Thymus (tissue), 11 donors: ENCODE data around the gene GHRH. TPM values are rescaled to one million over a fixed set of nuclear protein-coding genes. Genes with fewer than 3 reads are reported as not detected.

Experiments used
- DNase-seq, 9 donors: peaks; one replicate each; pipeline ENCODE4 v3.0.0-alpha.2; 2013; ENCODE audit warnings: low spot score in 9 of 9, low read depth in 6 of 9, missing footprints in 1 of 9
- H3K27ac ChIP-seq, 2 donors: one replicate each; pipeline ENCODE4 v1.5.1; 2013; ENCODE audit warnings: control low read depth in 1 of 2, low read depth in 1 of 2, low read length in 1 of 2, mild to moderate bottlenecking in 1 of 2, moderate library complexity in 1 of 2
- H3K27me3 ChIP-seq, 2 donors: one replicate each; pipeline ENCODE4 v1.5.1; 2013; ENCODE audit warnings: low read length in 1 of 2; ENCODE audit not compliant: control insufficient read depth in 2 of 2, insufficient read depth in 1 of 2
- H3K36me3 ChIP-seq, 2 donors: one replicate each; pipeline ENCODE4 v1.5.1; 2013; ENCODE audit warnings: low read length in 1 of 2, mild to moderate bottlenecking in 1 of 2, moderate library complexity in 1 of 2; ENCODE audit not compliant: control insufficient read depth in 2 of 2, insufficient read depth in 2 of 2
- H3K4me1 ChIP-seq, 2 donors: one replicate each; pipeline ENCODE4 v1.5.1; 2013; ENCODE audit warnings: low read length in 2 of 2; ENCODE audit not compliant: control insufficient read depth in 2 of 2, insufficient read depth in 2 of 2
- H3K4me3 ChIP-seq, 2 donors: one replicate each; pipeline ENCODE4 v1.5.1; 2013; ENCODE audit warnings: low read length in 2 of 2, control low read depth in 1 of 2, mild to moderate bottlenecking in 1 of 2
- H3K9me3 ChIP-seq, 2 donors: one replicate each; pipeline ENCODE4 v1.5.1; 2013; ENCODE audit warnings: low read length in 1 of 2, mild to moderate bottlenecking in 1 of 2; ENCODE audit not compliant: control insufficient read depth in 2 of 2, insufficient read depth in 1 of 2
- WGBS: extraction: QIAGEN DNeasy Blood & Tissue Kit; methylation state at CpG from one replicate; pipeline ENCODE4 v1.1.7; 2013; 5-methylcytosine and 5-hydroxymethylcytosine counted together
- polyA plus RNA-seq: library from polyadenylated mRNA; stranded (reverse); fragments of 200-250 nt; gene quantifications from one replicate; pipeline ENCODE4 v1.2.3, GENCODE V29; 2013
- total RNA-seq: library from RNA; stranded (reverse); fragments of 120-200 nt; gene quantifications from one replicate; pipeline ENCODE4 v1.2.4, GENCODE V29; 2013
- donor health status: healthy.

The GHRH gene
- total and polyA plus RNA-seq, 2 donors = 14.4 to 14.7 TPM

DNA sequence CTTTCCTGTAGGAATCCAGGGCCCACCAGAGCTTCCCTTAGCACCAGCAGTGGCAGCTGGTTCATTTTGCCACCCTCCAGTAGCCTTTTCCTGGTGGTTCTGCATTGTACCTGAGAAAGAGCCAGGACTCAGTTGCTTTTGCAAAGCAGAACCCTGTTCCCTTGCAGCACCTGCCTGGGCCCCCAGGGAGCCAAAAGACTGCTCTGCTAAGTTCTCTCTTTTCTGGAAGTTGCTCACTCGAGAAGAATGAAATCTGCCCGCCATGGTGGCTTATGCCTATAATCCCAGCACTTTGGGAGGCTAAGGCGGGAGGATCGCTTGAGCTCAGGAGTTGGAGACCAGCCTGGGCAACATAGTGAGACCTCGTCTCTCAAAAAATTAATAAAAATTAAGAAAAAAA lies 24.0 kb downstream of the GHRH start:
- H3K36me3 ChIP-seq = peaks cover 77 to 97% of the 10 kb centered on the region in 2 donors
- no peak overlapping the region for H3K27ac ChIP-seq
- DNase-seq = no peak
- no peak overlapping the region for H3K4me3 ChIP-seq
- WGBS = 98% methylated on average over 5 of the region's 5 CpGs
- H3K27me3 ChIP-seq = no peaks in the 10 kb centered on the region
- H3K4me1 ChIP-seq = no peaks in the 10 kb centered on the region
- no peaks in the 10 kb centered on the region for H3K9me3 ChIP-seq

DNA sequence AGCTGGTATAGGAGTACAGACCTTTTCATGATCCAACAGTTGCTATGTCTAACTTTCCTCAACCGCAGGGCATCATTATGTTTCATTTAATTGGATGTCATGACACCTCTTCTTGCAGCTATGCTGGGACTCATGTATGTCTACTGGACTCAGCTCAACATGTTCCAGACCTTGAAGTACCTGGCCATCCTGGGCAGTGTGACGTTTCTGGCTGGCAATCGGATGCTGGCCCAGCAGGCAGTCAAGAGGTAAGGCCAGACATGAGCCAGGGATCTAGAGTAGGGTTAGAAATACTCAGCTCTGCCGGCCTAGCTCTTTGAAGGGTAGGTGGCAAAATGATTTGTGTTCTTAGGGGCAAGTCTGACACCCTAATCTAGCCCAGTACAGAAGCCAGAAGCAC lies 25.2 kb downstream of the GHRH start:
- H3K27ac ChIP-seq = no peak overlapping the region
- H3K9me3 ChIP-seq = no peaks in the 10 kb centered on the region
- DNase-seq = no peak
- 97% methylated on average over 4 of the region's 4 CpGs for WGBS
- no peaks in the 10 kb centered on the region for H3K4me1 ChIP-seq
- peaks cover 78 to 97% of the 10 kb centered on the region in 2 donors for H3K36me3 ChIP-seq
- no peaks in the 10 kb centered on the region for H3K27me3 ChIP-seq
- H3K4me3 ChIP-seq = no peak overlapping the region

DNA sequence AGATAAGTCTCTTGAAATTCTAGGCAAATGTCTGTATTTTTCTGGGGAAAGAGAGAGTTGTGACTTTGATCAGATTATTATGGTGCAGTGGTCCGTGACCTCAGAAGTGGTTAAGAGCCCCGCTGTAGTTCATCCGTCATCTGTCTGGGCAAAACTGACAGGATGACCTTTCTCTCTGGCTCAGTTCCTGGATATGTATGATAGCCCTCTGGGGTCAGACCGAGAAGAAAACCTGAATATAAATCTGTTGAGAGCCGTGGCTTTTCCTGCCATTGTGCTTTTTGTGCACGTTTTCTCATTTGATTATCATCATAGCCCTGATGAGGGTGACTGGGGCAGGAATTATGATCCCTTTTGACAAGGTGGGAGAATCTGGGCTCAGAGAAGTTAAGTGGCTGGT lies 26.5 kb downstream of the GHRH start:
- 96% methylated on average over 6 of the region's 6 CpGs for WGBS

DNA sequence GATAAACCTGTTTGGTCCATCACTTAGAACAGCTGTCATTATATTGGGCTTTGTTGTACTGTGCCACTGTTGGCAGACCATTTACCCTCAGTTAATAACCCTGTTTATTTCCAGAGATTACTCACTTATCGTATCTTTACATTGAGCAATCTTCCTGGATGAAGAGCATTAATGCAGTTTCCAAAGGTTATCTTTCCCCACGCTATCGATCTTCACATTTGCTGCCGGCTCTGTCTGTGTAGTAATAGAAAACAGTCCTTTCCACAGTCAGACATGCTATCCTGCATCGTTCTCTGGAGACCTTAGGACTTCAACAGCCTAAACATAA lies 27.4 kb downstream of the GHRH start:
- DNase-seq = no peak
- 96% methylated on average over 5 of the region's 5 CpGs for WGBS
- H3K36me3 ChIP-seq = peaks cover 88 to 97% of the 10 kb centered on the region in 2 donors
- H3K27me3 ChIP-seq = no peaks in the 10 kb centered on the region
- H3K27ac ChIP-seq = no peak overlapping the region
- H3K4me3 ChIP-seq = no peak overlapping the region
- H3K4me1 ChIP-seq = no peaks in the 10 kb centered on the region
- H3K9me3 ChIP-seq = no peaks in the 10 kb centered on the region

More for the DNA sequence above, 26.5 kb downstream of the GHRH start:
- H3K36me3 ChIP-seq = peaks cover 83 to 97% of the 10 kb centered on the region in 2 donors
- H3K4me3 ChIP-seq = no peak overlapping the region
- DNase-seq = no peak
- no peaks in the 10 kb centered on the region for H3K27me3 ChIP-seq
- no peaks in the 10 kb centered on the region for H3K9me3 ChIP-seq
- no peaks in the 10 kb centered on the region for H3K4me1 ChIP-seq
- no peak overlapping the region for H3K27ac ChIP-seq

DNA sequence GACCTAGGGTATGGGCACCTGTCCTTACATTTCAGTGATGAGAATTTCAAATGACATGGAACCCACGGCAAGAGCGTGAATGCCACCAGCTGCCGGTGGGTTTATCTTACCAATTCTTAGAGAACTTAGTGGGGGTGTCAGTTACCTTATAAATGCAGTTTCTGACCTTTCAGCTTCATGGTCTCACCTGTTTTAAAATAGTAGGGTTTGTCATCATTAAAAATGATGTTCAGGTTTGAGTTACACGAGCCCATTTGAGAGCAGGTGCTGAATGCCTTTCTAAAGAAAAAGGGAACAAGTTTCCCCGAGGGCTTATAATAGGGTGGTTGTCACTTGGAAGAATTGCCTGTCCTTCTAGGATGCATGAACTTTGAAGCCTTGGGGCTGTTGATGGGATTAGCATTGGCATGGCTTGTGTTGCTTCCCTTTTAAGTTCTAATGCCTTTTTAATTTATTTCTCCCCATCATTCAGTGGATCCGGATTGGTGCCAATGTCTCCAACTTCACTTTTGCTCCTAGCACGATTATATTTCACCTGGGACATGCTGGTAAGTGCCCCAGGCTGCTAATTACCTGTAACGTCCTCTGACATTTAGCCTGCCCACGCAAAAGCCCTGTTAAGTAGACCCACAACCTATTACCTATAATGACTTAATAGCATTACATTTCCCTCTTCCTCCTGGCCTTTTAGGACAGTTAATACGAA lies 27.9 kb downstream of the GHRH start:
- no peak for DNase-seq
- no peak overlapping the region for H3K4me3 ChIP-seq
- no peaks in the 10 kb centered on the region for H3K4me1 ChIP-seq
- H3K36me3 ChIP-seq = peaks cover 90 to 97% of the 10 kb centered on the region in 2 donors
- no peaks in the 10 kb centered on the region for H3K9me3 ChIP-seq
- H3K27me3 ChIP-seq = no peaks in the 10 kb centered on the region
- WGBS = 97% methylated on average over 10 of the region's 10 CpGs
- H3K27ac ChIP-seq = no peak overlapping the region

DNA sequence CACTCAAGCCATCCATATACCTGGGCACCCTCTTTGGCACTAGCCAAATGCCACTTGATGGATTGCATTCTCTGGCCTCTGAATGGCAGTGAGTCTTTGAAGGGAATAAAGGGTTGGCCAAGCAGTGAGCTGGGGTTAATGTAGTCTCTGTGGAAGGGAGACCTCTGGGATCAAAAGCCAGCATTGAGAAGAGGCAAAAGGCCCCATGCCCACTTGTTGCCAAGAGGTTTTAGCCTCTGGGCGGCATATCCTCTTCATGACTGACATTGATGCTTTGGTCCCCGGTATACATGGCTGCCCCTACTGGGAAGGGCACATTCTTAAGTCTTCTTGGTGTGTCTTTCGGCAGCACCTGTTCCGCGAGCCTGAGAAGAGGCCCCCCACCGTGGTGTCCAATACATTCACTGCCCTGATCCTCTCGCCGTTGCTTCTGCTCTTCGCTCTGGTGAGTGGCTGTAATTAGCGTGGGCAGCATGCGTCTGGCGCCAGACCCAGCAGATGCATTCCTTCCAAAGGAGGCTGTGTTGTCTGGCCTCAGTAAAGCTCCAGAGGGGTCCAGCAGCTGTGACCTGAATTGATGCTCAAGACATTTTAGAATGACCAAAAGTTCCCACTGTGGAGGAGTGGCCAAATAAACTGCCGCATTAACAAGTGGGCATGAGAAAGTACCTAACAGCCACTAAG lies 29.5 kb downstream of the GHRH start:
- WGBS = 98% methylated on average over 13 of the region's 13 CpGs
- peaks cover 90 to 98% of the 10 kb centered on the region in 2 donors for H3K36me3 ChIP-seq
- H3K9me3 ChIP-seq = no peaks in the 10 kb centered on the region
- no peak for DNase-seq
- H3K27me3 ChIP-seq = no peaks in the 10 kb centered on the region
- H3K4me1 ChIP-seq = no peaks in the 10 kb centered on the region
- H3K4me3 ChIP-seq = no peak overlapping the region
- no peak overlapping the region for H3K27ac ChIP-seq

DNA sequence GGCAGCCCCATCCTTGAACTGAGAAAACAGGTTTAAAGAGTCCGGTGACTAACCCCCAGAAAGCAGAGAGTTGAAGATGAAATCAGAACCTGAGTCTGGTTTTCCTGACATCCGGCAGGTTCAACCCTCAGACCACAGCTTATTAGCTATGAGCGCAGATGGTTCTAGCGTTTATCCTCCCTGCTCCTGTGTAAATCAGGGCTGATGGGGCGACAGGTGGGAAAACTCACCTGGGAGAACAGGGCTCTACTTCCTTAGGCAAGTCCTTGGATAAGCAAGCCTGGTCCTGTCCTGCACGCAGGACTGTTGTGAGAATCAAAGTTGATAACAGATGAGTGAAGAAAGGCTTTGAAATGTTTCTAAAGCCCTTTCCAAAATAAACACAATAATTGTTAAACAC lies 31.4 kb downstream of the GHRH start:
- Histone ChIP-seq H3K9me3 (no peaks in the 10 kb centered on the region), H3K27ac (no peak overlapping the region), H3K4me1 (no peaks in the 10 kb centered on the region), H3K36me3 (peaks cover 90 to 96% of the 10 kb centered on the region in 2 donors), H3K4me3 (no peak overlapping the region), H3K27me3 (no peaks in the 10 kb centered on the region)
- no peak for DNase-seq
- 96% methylated on average over 6 of the region's 6 CpGs for WGBS

DNA sequence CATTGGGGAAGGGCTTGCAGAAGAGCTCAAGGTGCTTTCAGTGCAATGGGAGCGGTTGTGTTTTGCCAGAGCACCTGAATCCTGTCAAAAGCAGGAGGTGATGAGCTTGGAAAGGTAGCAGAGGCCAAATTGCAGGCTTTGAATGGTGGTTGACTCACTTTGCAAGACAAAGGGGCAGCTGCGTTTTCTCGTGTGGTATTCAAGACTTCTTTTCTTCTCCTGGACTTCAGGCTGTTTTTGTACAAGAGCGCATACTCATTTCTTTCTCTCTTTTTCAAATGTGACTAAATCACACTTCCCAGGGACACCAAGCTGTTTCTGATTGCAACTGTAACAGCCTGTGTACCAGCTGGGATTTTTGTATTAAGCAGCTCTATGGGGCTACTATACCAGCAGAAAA lies 32.3 kb downstream of the GHRH start:
- Histone ChIP-seq H3K36me3 (peaks cover 90 to 97% of the 10 kb centered on the region in 2 donors), H3K27ac (no peak overlapping the region), H3K4me3 (no peak overlapping the region), H3K9me3 (no peaks in the 10 kb centered on the region), H3K27me3 (no peaks in the 10 kb centered on the region), H3K4me1 (no peaks in the 10 kb centered on the region)
- 97% methylated on average over 4 of the region's 4 CpGs for WGBS
- DNase-seq = no peak

DNA sequence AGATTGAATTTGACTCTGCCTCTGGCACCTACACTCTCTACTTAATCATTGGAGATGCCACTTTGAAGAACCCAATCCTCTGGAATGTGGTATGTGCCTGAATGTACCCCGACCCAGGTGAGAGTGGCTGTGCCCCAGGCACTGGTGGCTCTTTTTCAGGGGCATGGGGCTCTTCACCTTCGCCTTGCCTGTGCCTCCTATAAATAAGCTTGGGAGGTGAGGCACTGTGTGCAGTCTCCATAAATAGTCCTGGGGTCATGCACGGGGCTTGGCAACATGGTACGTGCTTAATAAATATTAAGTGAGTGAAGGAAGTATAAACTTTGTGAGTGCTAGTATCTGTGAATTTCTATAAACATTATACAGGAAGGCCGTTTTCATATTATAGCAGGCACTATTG lies 33.0 kb downstream of the GHRH start:
- Histone ChIP-seq H3K4me1 (no peaks in the 10 kb centered on the region), H3K4me3 (no peak overlapping the region), H3K27ac (no peak overlapping the region), H3K36me3 (peaks cover 90 to 97% of the 10 kb centered on the region in 2 donors), H3K27me3 (no peaks in the 10 kb centered on the region), H3K9me3 (no peaks in the 10 kb centered on the region)
- DNase-seq = no peak
- WGBS = 98% methylated on average over 5 of the region's 5 CpGs
